Loucy (cell line): ENCODE measurements around the gene CCN2.

Experiments used
- EZH2phosphoT487 ChIP-seq: fragments of 200-600 bp; IDR thresholded peaks from 2 replicates; pipeline ENCODE4 v1.6.1; 2018; ENCODE audit warnings: antibody characterized with exemption, mild to moderate bottlenecking, moderate library complexity, borderline replicate concordance
- TF ChIP-seq, protein P1 (sequence below): fragments of 200-600 bp; sonication (generic); conservative IDR thresholded peaks from 2 replicates; pipeline ENCODE4 v1.5.1; 2014; ENCODE audit warnings: mild to moderate bottlenecking, antibody characterized with exemption, low read length

DNA sequence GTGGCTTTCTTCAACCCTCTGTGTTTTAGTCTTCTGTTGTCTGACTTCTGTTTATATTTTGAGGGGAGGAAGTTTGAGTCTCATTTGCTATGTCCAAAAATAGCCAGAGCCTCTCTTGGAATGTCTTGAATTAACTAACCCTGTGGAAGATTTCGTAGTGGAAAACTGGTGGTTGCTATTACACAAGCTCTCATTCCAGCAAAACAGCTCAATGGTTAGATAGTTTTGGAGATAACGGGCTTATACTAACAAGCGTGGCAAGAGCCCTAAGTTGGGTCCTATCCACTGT, 1.6 kb downstream of the CCN2 start:
- TF ChIP-seq, protein P1, sequence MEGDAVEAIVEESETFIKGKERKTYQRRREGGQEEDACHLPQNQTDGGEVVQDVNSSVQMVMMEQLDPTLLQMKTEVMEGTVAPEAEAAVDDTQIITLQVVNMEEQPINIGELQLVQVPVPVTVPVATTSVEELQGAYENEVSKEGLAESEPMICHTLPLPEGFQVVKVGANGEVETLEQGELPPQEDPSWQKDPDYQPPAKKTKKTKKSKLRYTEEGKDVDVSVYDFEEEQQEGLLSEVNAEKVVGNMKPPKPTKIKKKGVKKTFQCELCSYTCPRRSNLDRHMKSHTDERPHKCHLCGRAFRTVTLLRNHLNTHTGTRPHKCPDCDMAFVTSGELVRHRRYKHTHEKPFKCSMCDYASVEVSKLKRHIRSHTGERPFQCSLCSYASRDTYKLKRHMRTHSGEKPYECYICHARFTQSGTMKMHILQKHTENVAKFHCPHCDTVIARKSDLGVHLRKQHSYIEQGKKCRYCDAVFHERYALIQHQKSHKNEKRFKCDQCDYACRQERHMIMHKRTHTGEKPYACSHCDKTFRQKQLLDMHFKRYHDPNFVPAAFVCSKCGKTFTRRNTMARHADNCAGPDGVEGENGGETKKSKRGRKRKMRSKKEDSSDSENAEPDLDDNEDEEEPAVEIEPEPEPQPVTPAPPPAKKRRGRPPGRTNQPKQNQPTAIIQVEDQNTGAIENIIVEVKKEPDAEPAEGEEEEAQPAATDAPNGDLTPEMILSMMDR, result no peak
- TF ChIP-seq EZH2phosphoT487, result no peak
